Adrenal gland (tissue), 5 donors: ENCODE data around the gene ENTHD1.

ENCODE experiments used
- POLR2A ChIP-seq, 2 donors: fragments of 450-650 bp; IDR thresholded peaks; one replicate each; pipeline ENCODE4 v1.6.1; 2017; ENCODE audit warnings: antibody characterized with exemption in 2 of 2, mild to moderate bottlenecking in 2 of 2, moderate library complexity in 1 of 2
- TF ChIP-seq, protein P1 (sequence below), 6 experiments: fragments of 450-650 bp in 4 of 6; fragments of 200-600 bp in 2 of 6; sonication (generic) in 1 of 6; IDR thresholded peaks; 1 replicate in 5 of 6; 2 replicates in 1 of 6; pipeline versions ENCODE4 v1.5.1 to v1.8.0; 2016 to 2021; ENCODE audit warnings: antibody characterized with exemption in 6 of 6, mild to moderate bottlenecking in 2 of 6, moderate library complexity in 1 of 6
- donor health status: DM: no; HTN: no; CAD: no.

DNA sequence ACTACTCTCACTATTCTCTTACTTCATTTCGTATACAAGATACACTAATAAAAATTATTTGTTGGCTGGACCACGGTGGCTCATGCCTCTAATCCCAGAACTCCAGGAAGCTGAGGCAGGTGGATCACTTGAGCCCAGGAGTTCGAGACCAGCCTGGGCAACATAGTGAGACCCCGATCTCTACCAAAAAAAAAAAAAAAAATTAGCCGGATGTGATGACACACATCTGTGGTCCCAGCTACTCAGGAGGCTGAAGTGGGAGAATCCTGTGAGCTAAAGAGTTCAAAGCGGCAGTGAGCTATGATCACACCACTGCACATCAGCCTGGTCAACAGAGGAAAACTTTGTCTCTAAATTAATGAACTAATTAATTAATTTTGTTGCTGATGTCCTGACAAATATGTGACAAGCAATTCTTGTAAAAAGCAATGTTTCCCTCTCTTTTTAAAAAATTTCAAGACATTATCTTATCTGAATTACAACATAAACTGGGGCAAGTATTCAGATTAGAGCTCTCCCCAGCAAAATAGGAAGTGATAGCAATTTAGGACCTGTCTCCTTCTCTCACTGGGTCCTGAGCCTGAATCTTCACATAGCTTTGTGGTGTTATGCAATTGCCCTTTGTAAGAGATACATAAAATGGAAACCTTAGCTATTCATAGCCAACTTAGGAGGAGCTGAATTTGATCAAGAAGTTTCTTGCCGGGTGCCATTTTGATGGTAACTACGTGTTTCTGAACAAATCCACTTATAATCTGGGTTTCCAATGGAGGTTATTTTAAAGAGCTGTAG, 49.1 kb upstream of the ENTHD1 start:
- TF ChIP-seq, protein P1, sequence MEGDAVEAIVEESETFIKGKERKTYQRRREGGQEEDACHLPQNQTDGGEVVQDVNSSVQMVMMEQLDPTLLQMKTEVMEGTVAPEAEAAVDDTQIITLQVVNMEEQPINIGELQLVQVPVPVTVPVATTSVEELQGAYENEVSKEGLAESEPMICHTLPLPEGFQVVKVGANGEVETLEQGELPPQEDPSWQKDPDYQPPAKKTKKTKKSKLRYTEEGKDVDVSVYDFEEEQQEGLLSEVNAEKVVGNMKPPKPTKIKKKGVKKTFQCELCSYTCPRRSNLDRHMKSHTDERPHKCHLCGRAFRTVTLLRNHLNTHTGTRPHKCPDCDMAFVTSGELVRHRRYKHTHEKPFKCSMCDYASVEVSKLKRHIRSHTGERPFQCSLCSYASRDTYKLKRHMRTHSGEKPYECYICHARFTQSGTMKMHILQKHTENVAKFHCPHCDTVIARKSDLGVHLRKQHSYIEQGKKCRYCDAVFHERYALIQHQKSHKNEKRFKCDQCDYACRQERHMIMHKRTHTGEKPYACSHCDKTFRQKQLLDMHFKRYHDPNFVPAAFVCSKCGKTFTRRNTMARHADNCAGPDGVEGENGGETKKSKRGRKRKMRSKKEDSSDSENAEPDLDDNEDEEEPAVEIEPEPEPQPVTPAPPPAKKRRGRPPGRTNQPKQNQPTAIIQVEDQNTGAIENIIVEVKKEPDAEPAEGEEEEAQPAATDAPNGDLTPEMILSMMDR (IDR thresholded peaks at IDR 0.05) = no peak
- no peak for TF ChIP-seq POLR2A (IDR thresholded peaks at IDR 0.05)
